PFSK-1 (cell line): ENCODE results near the gene CALHM3.

Source experiments
- POLR2AphosphoS5 ChIP-seq: IDR thresholded peaks from 2 replicates; pipeline ENCODE4 v1.6.1; 2012; ENCODE audit warnings: low read depth, mild to moderate bottlenecking, control low read depth, low read length, moderate library complexity
- REST ChIP-seq, 2 experiments: IDR thresholded peaks; 2 replicates each; pipeline versions ENCODE4 v1.6.1 to v1.8.0; 2011 to 2012; ENCODE audit warnings: low read depth in 2 of 2, low read length in 2 of 2, control low read depth in 1 of 2, inconsistent platforms in 1 of 2, mild to moderate bottlenecking in 1 of 2, moderate library complexity in 1 of 2; ENCODE audit not compliant: insufficient read depth in 1 of 2
- TAF1 ChIP-seq: IDR thresholded peaks from 2 replicates; pipeline ENCODE4 v1.6.1; 2012; ENCODE audit warnings: low read length, control low read depth, borderline replicate concordance; ENCODE audit not compliant: insufficient read depth

DNA sequence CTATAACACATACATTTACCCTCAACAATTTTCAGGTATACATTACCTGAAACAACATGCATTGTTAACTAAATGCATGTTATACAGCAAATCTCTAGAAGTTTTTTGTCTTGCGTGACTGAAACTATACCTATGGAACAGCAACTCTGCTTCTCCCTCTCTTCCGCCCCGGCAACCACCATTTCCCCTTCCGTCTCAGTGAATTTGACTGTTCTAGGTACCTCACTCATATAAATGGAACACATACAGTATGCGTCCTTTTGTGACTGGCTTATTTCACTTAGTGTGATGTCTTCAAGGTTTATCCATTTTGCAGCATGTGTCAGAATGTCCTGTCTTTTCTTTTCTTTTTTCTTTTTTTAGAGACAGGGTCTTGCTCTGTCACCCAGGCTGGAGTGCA lies 49.4 kb downstream of the CALHM3 start:
- TF ChIP-seq REST (IDR thresholded peaks at IDR 0.05; ENCODE audit: insufficient read depth in 1 of 2, low read depth in 2 of 2, low read length in 2 of 2) (no peak), TAF1 (no peak), POLR2AphosphoS5 (no peak)
